Measurements from ENCODE around the gene TRIP12.

TRIP12 gene

GRCh38 chr2:229714080-229714735 lies 207.6 kb downstream of the TRIP12 start, which contains the start of gene DNER:
Gene DNER (minus strand): TSS chr2:229714555. CDS start chr2:229714423, 132 bp downstream.
- ChIA-PET CTCF (no interaction called here), POLR2A (no interaction called here)
- DNase-seq (ENCODE audit: extremely low spot score): peak; percentile 73
- no peak for TF ChIP-seq CTCF (IDR thresholded peaks at IDR 0.05; ENCODE audit: control extremely low read depth, extremely low read depth, low read depth, missing control alignments)

Data from GM10248 (cell line).